Fibroblast of mammary gland (primary cell): ENCODE measurements around the gene BATF.
A peak's percentile ranks its signal among the peaks of the same experiment; 100 is the strongest.

Experiments
- DNase-seq: peaks from one replicate; pipeline ENCODE4 v3.0.0-alpha.2; 2010; ENCODE audit warnings: low read depth
- H3K4me3 ChIP-seq: 2 replicates; pipeline ENCODE4 v1.5.1; 2011; ENCODE audit warnings: low read depth, mild to moderate bottlenecking, low read length, moderate library complexity; ENCODE audit not compliant: control insufficient read depth
- CTCF ChIP-seq: conservative IDR thresholded peaks from 2 replicates; pipeline ENCODE4 v1.5.1; 2011; ENCODE audit warnings: low read depth, low read length, inconsistent platforms; ENCODE audit not compliant: control insufficient read depth, insufficient read depth

BATF gene

GRCh38 chr14:75513911-75514672 lies 8.2 kb upstream of the BATF start:
- DNase-seq = no peak
- no peak for TF ChIP-seq CTCF
- H3K4me3 ChIP-seq = no peak overlapping the region

GRCh38 chr14:75514673-75515628 lies 7.3 kb upstream of the BATF start:
- H3K4me3 ChIP-seq = peak overlapping the region; percentile 43
- peak; percentile 49 for TF ChIP-seq CTCF
- DNase-seq = peak; percentile 24

- H3K4me3 ChIP-seq = peak overlapping the region; percentile 43
- no peak for TF ChIP-seq CTCF
- DNase-seq = peak; percentile 58
These were observed 6.7 kb upstream of the BATF start for GRCh38 chr14:75515629-75515996.

- H3K4me3 ChIP-seq = no peak overlapping the region
- peak; percentile 49 for TF ChIP-seq CTCF
- DNase-seq = peak; percentile 37
These were observed 3.6 kb upstream of the BATF start for GRCh38 chr14:75518625-75519024.

GRCh38 chr14:75519394-75519793 lies 2.9 kb upstream of the BATF start:
- no peak for TF ChIP-seq CTCF
- H3K4me3 ChIP-seq = no peak overlapping the region
- no peak for DNase-seq

- no peak for TF ChIP-seq CTCF
- DNase-seq = peak; percentile 67
- no peak overlapping the region for H3K4me3 ChIP-seq
These were observed 2.2 kb upstream of the BATF start for GRCh38 chr14:75519826-75520728.
